OCI-LY3 (cell line): ENCODE results near the gene ISLR2.

Experiments used
- H2AFZ ChIP-seq: fragments of 200-600, 300-600 bp; shearing (Covaris generic); 2 replicates; pipeline ENCODE4 v1.6.0; 2014; ENCODE audit warnings: antibody characterized with exemption, low read depth, low read length
- H3K27ac ChIP-seq: fragments of 200-600, 300-600 bp; sonication (generic); 2 replicates; pipeline ENCODE4 v1.5.1; 2014; ENCODE audit warnings: mild to moderate bottlenecking, low read length, moderate library complexity, mixed read lengths
- H3K27me3 ChIP-seq: fragments of 200-600, 300-600 bp; sonication (generic); 2 replicates; pipeline ENCODE4 v1.6.1; 2014; ENCODE audit warnings: low read depth, low read length, mixed read lengths
- H3K36me3 ChIP-seq: fragments of 200-600, 300-600 bp; sonication (generic); replicated peaks from 2 replicates; pipeline ENCODE3; 2014; ENCODE audit warnings: low read depth, low read length, mixed read lengths
- H3K4me1 ChIP-seq: fragments of 300-600, 200-600 bp; sonication (generic); 2 replicates; pipeline ENCODE4 v1.6.1; 2014; ENCODE audit warnings: low read length, mixed read lengths
- H3K4me2 ChIP-seq: fragments of 200-600, 300-600 bp; sonication (generic); 2 replicates; pipeline ENCODE4 v1.6.1; 2014; ENCODE audit warnings: low read length, mixed read lengths
- H3K4me3 ChIP-seq: fragments of 300-600, 200-600 bp; sonication (generic); 2 replicates; pipeline ENCODE4 v1.5.1; 2014; ENCODE audit warnings: antibody characterized with exemption, mild to moderate bottlenecking, low read length, moderate library complexity
- H3K79me2 ChIP-seq: fragments of 300-600, 200-600 bp; shearing (Covaris generic); 2 replicates; pipeline ENCODE4 v1.6.1; 2014; ENCODE audit warnings: mild to moderate bottlenecking, low read length, mixed read lengths
- H3K9ac ChIP-seq: fragments of 300-600, 200-600 bp; shearing (Covaris generic); 2 replicates; pipeline ENCODE4 v1.6.0; 2014; ENCODE audit warnings: mild to moderate bottlenecking, low read length, moderate library complexity
- H3K9me3 ChIP-seq: fragments of 200-600, 300-600 bp; shearing (Covaris generic); 2 replicates; pipeline ENCODE4 v1.6.1; 2014; ENCODE audit warnings: low read length, mixed read lengths; ENCODE audit not compliant: insufficient read depth
- H4K20me1 ChIP-seq: fragments of 200-600, 300-600 bp; sonication (generic); 2 replicates; pipeline ENCODE4 v1.6.1; 2016; ENCODE audit warnings: low read length, mixed read lengths; ENCODE audit not compliant: insufficient read depth
- EZH2phosphoT487 ChIP-seq: fragments of 200-600 bp; shearing (Covaris generic); IDR thresholded peaks from 2 replicates; pipeline ENCODE4 v1.6.1; 2018; ENCODE audit warnings: antibody characterized with exemption, mixed run types, low read depth
- TF ChIP-seq, protein P1 (sequence below): fragments of 200-600, 300-600 bp; sonication (generic); IDR thresholded peaks from 2 replicates; pipeline ENCODE4 v1.5.1; 2014; ENCODE audit warnings: antibody characterized with exemption, low read length, low read depth

Gene ISLR2

GRCh38 chr15:74147051-74147450 lies 16.7 kb downstream of the ISLR2 start:
- H3K36me3 ChIP-seq, result no peaks in the 10 kb centered on the region
- no peaks in the 10 kb centered on the region for H3K4me1 ChIP-seq
- H3K9ac ChIP-seq, result no peak overlapping the region
- H2AFZ ChIP-seq, result no peak overlapping the region
- no peak overlapping the region for H3K4me2 ChIP-seq
- peaks cover 28% of the 10 kb centered on the region for H3K27me3 ChIP-seq
- no peak overlapping the region for H3K27ac ChIP-seq
- no peaks in the 10 kb centered on the region for H3K79me2 ChIP-seq
- no peak overlapping the region for H3K4me3 ChIP-seq
- no peaks in the 10 kb centered on the region for H4K20me1 ChIP-seq
- no peaks in the 10 kb centered on the region for H3K9me3 ChIP-seq
- TF ChIP-seq EZH2phosphoT487, result no peak
- TF ChIP-seq, protein P1, sequence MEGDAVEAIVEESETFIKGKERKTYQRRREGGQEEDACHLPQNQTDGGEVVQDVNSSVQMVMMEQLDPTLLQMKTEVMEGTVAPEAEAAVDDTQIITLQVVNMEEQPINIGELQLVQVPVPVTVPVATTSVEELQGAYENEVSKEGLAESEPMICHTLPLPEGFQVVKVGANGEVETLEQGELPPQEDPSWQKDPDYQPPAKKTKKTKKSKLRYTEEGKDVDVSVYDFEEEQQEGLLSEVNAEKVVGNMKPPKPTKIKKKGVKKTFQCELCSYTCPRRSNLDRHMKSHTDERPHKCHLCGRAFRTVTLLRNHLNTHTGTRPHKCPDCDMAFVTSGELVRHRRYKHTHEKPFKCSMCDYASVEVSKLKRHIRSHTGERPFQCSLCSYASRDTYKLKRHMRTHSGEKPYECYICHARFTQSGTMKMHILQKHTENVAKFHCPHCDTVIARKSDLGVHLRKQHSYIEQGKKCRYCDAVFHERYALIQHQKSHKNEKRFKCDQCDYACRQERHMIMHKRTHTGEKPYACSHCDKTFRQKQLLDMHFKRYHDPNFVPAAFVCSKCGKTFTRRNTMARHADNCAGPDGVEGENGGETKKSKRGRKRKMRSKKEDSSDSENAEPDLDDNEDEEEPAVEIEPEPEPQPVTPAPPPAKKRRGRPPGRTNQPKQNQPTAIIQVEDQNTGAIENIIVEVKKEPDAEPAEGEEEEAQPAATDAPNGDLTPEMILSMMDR, result no peak

DNA sequence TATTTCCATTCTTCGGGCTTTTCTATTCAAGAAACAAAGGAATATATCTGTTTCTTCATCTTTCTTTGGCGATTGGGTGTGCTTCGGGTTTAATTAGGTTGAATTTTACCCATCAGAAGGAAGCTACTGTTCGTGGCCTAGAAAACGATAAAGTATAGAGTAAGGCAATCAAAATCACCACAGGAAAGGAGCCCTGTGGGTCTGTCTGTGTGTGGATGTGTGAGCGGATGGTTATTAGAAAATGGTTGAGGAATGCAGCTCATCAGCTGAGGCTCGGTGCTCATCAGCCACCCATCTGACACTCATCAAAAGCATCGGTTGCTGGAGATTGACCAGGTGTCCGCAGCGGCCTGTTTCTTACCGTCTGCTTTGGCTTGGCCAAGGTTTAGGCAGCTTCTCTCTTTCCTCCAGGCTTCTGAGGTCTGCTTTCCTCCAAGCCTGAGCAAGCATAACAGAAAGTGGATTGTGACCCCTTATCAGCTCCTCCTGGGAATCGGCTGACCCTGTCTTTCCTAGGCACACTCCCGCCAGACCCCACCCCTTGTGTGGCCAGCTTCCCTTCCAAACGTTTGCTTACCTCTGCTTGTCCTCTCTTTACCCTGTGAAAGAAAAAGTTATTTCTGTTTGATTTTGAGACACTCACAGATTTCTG lies 25.5 kb downstream of the ISLR2 start:
- Histone ChIP-seq H3K27ac (no peak overlapping the region), H3K27me3 (peaks cover 38% of the 10 kb centered on the region), H3K4me1 (peaks cover 32% of the 10 kb centered on the region), H3K79me2 (no peaks in the 10 kb centered on the region), H4K20me1 (no peaks in the 10 kb centered on the region), H3K36me3 (no peaks in the 10 kb centered on the region), H3K4me2 (no peak overlapping the region), H3K9ac (no peak overlapping the region), H3K4me3 (no peak overlapping the region), H2AFZ (no peak overlapping the region), H3K9me3 (no peaks in the 10 kb centered on the region)
- no peak for TF ChIP-seq EZH2phosphoT487

GRCh38 chr15:74156678-74157411 lies 26.5 kb downstream of the ISLR2 start:
- no peak overlapping the region for H3K9ac ChIP-seq
- H3K27me3 ChIP-seq, result peaks cover 38% of the 10 kb centered on the region
- H2AFZ ChIP-seq, result no peak overlapping the region
- peaks cover 32% of the 10 kb centered on the region for H3K4me1 ChIP-seq
- H4K20me1 ChIP-seq, result no peaks in the 10 kb centered on the region
- H3K27ac ChIP-seq, result no peak overlapping the region
- no peaks in the 10 kb centered on the region for H3K9me3 ChIP-seq
- no peaks in the 10 kb centered on the region for H3K79me2 ChIP-seq
- H3K4me2 ChIP-seq, result peak overlapping the region; percentile 30; the same call in 1 of the 2 replicates
- TF ChIP-seq EZH2phosphoT487, result no peak
- TF ChIP-seq, protein P1, result no peak
- H3K36me3 ChIP-seq, result no peaks in the 10 kb centered on the region
- H3K4me3 ChIP-seq, result no peak overlapping the region

DNA sequence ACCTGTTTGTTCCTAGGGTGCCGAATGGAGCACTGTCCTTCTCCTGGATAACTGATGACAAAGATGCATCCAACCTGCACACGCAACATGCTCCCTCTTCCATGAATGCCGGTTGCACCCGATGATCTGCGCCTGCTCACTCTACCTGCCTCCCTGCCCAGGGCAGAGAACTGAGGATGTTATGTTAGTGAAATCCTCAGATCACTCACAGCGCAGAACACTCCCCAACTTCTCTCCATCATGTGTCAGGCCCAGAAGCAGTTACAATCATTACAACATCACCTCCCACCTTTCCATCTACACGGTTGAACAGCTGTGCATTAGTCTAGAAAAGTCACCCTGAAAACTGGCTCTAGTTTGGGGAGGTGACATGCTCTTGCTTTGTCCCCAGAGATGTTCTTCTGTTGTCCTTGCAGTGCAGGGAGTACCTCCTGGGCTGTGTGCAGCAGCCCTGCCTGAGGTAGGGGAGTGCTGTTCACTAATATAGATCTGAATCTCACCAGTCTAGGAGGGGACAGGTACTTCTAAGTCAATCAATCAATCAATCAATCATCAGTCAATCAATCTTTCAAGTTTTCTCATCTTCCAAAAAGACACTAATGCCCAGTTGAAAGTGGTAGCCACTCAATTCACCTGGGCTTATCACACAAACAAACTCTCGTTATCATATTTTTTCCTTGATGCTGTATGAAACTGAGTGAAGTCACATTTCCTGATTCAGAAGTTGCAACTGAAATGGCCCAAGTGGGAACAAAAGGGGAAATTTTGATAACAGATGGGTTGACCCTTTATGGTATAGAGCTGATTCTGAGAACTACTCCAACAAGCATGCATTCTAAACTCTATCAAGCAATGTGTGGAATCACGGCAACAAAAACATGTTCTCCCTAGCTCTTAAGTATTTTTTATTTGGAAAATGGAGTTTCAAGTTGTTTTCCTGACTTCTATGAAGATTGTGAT lies 27.8 kb downstream of the ISLR2 start:
- H3K27ac ChIP-seq, result no peak overlapping the region
- peaks cover 32% of the 10 kb centered on the region for H3K4me1 ChIP-seq
- H4K20me1 ChIP-seq, result no peaks in the 10 kb centered on the region
- no peak overlapping the region for H2AFZ ChIP-seq
- peak overlapping the region; percentile 59 for H3K4me2 ChIP-seq
- H3K9ac ChIP-seq, result no peak overlapping the region
- peaks cover 38% of the 10 kb centered on the region for H3K27me3 ChIP-seq
- H3K36me3 ChIP-seq, result no peaks in the 10 kb centered on the region
- no peaks in the 10 kb centered on the region for H3K9me3 ChIP-seq
- H3K4me3 ChIP-seq, result peak overlapping the region; percentile 28
- no peak for TF ChIP-seq EZH2phosphoT487
- TF ChIP-seq, protein P1, result no peak
- no peaks in the 10 kb centered on the region for H3K79me2 ChIP-seq
